ENCODE results near the gene IPCEF1. TPM values are rescaled to one million over a fixed set of nuclear protein-coding genes. Genes with fewer than 3 reads are reported as not detected.
"Not testable (repeated sequence)": the region's sequence is repeated elsewhere in the genome, so short reads cannot be mapped to it uniquely, and the experiment has no call there.

Gene IPCEF1
- total RNA-seq, 2 experiments from 2014 or later = 17.3 to 18.8 TPM

GRCh38 chr6:154223296-154223695 is 133.3 kb downstream of the IPCEF1 start:
- no peak for ATAC-seq
- CTCF ChIA-PET = interaction anchor here (1.2 kb wide), 1 partner anchor 53 kb away, joined by 3 read pairs; no protein-coding TSS in a partner anchor
- Mint-ChIP-seq H3K36me3 (peaks cover 37% of the 10 kb centered on the region), H3K4me1 (peaks cover 17% of the 10 kb centered on the region), H3K4me3 (no peak overlapping the region), H3K27ac (no peak overlapping the region), H3K9me3 (ENCODE audit: low read depth) (no peaks in the 10 kb centered on the region), H3K27me3 (no peaks in the 10 kb centered on the region)
- no peak for DNase-seq

GRCh38 chr6:154222716-154223115 is 133.9 kb downstream of the IPCEF1 start:
- H3K9me3 Mint-ChIP-seq (ENCODE audit: low read depth) = no peaks in the 10 kb centered on the region
- H3K27ac Mint-ChIP-seq = no peak overlapping the region
- H3K4me3 Mint-ChIP-seq = no peak overlapping the region
- H3K4me1 Mint-ChIP-seq = peaks cover 16% of the 10 kb centered on the region
- H3K36me3 Mint-ChIP-seq = peaks cover 39% of the 10 kb centered on the region
- no peaks in the 10 kb centered on the region for H3K27me3 Mint-ChIP-seq
- no peak for ATAC-seq
- DNase-seq = no peak
- CTCF ChIA-PET = interaction anchor here (1.2 kb wide), 1 partner anchor 54 kb away, joined by 3 read pairs; no protein-coding TSS in a partner anchor

GRCh38 chr6:154219250-154219649 is 137.4 kb downstream of the IPCEF1 start:
- CTCF ChIA-PET = no interaction called here
- H3K27me3 Mint-ChIP-seq = no peaks in the 10 kb centered on the region
- ATAC-seq (no peak), DNase-seq (no peak)
- H3K9me3 Mint-ChIP-seq (ENCODE audit: low read depth) = no peaks in the 10 kb centered on the region
- H3K27ac Mint-ChIP-seq = no peak overlapping the region
- no peak overlapping the region for H3K4me3 Mint-ChIP-seq
- peaks cover 6% of the 10 kb centered on the region for H3K4me1 Mint-ChIP-seq
- peaks cover 33% of the 10 kb centered on the region for H3K36me3 Mint-ChIP-seq

GRCh38 chr6:154218787-154219186 is 137.8 kb downstream of the IPCEF1 start:
- H3K27me3 Mint-ChIP-seq = no peaks in the 10 kb centered on the region
- no peak for ATAC-seq
- H3K4me1 Mint-ChIP-seq = peaks cover 6% of the 10 kb centered on the region
- H3K27ac Mint-ChIP-seq = no peak overlapping the region
- no peaks in the 10 kb centered on the region for H3K9me3 Mint-ChIP-seq (ENCODE audit: low read depth)
- CTCF ChIA-PET = no interaction called here
- no peak overlapping the region for H3K4me3 Mint-ChIP-seq
- DNase-seq = no peak
- H3K36me3 Mint-ChIP-seq = peaks cover 33% of the 10 kb centered on the region

- H3K4me1 Mint-ChIP-seq = peaks cover 6% of the 10 kb centered on the region
Observed at GRCh38 chr6:154218301-154218700, 138.3 kb downstream of the IPCEF1 start.

GRCh38 chr6:154213782-154214181 is 142.8 kb downstream of the IPCEF1 start:
- ATAC-seq (no peak), DNase-seq (no peak)
- peaks cover under 1% of the 10 kb centered on the region for H3K4me1 Mint-ChIP-seq
- no peaks in the 10 kb centered on the region for H3K27me3 Mint-ChIP-seq
- peaks cover 32% of the 10 kb centered on the region for H3K36me3 Mint-ChIP-seq
- no peak overlapping the region for H3K27ac Mint-ChIP-seq
- H3K9me3 Mint-ChIP-seq (ENCODE audit: low read depth) = no peaks in the 10 kb centered on the region
- CTCF ChIA-PET = interaction anchor here (1.0 kb wide), 1 partner anchor 63 kb away, joined by 3 read pairs; no protein-coding TSS in a partner anchor
- no peak overlapping the region for H3K4me3 Mint-ChIP-seq

More at GRCh38 chr6:154218301-154218700, 138.3 kb downstream of the IPCEF1 start:
- Mint-ChIP-seq H3K27me3 (no peaks in the 10 kb centered on the region), H3K27ac (no peak overlapping the region), H3K4me3 (no peak overlapping the region), H3K36me3 (peaks cover 34% of the 10 kb centered on the region), H3K9me3 (ENCODE audit: low read depth) (no peaks in the 10 kb centered on the region)
- CTCF ChIA-PET = interaction anchor here (1.1 kb wide), 1 partner anchor 57 kb away, joined by 3 read pairs; no protein-coding TSS in a partner anchor
- no peak for DNase-seq
- no peak for ATAC-seq

- Mint-ChIP-seq H3K36me3 (peaks cover 46% of the 10 kb centered on the region), H3K9me3 (ENCODE audit: low read depth) (no peaks in the 10 kb centered on the region), H3K4me3 (no peak overlapping the region), H3K27me3 (no peaks in the 10 kb centered on the region), H3K27ac (no peak overlapping the region), H3K4me1 (peaks cover 2% of the 10 kb centered on the region)
- ATAC-seq = no peak
- CTCF ChIA-PET = no interaction called here
- DNase-seq = no peak
Observed at GRCh38 chr6:154210678-154211077, 145.9 kb downstream of the IPCEF1 start.

GRCh38 chr6:154209555-154209954 is 147.0 kb downstream of the IPCEF1 start:
- no peak for ATAC-seq
- no peaks in the 10 kb centered on the region for H3K27me3 Mint-ChIP-seq
- H3K9me3 Mint-ChIP-seq (ENCODE audit: low read depth) = no peaks in the 10 kb centered on the region
- H3K4me3 Mint-ChIP-seq = no peak overlapping the region
- peaks cover 2% of the 10 kb centered on the region for H3K4me1 Mint-ChIP-seq
- no peak overlapping the region for H3K27ac Mint-ChIP-seq
- CTCF ChIA-PET = no interaction called here
- DNase-seq = no peak
- peaks cover 51% of the 10 kb centered on the region for H3K36me3 Mint-ChIP-seq

GRCh38 chr6:154206996-154207395 is 149.6 kb downstream of the IPCEF1 start:
- Mint-ChIP-seq H3K9me3 (ENCODE audit: low read depth) (no peaks in the 10 kb centered on the region), H3K4me3 (no peak overlapping the region), H3K27me3 (no peaks in the 10 kb centered on the region), H3K27ac (no peak overlapping the region), H3K36me3 (peaks cover 51% of the 10 kb centered on the region), H3K4me1 (peaks cover 2% of the 10 kb centered on the region)
- ATAC-seq (no peak), DNase-seq (no peak)
- CTCF ChIA-PET = interaction anchor here (3.0 kb wide), 1 partner anchor 70 kb away, joined by 8 read pairs; no protein-coding TSS in a partner anchor

GRCh38 chr6:154206141-154206540 is 150.5 kb downstream of the IPCEF1 start:
- H3K4me3 Mint-ChIP-seq = no peak overlapping the region
- H3K36me3 Mint-ChIP-seq = peaks cover 54% of the 10 kb centered on the region
- no peaks in the 10 kb centered on the region for H3K27me3 Mint-ChIP-seq
- no peak overlapping the region for H3K27ac Mint-ChIP-seq
- DNase-seq (no peak), ATAC-seq (no peak)
- H3K9me3 Mint-ChIP-seq (ENCODE audit: low read depth) = no peaks in the 10 kb centered on the region
- H3K4me1 Mint-ChIP-seq = peaks cover 2% of the 10 kb centered on the region
- CTCF ChIA-PET = interaction anchor here (3.0 kb wide), 1 partner anchor 71 kb away, joined by 8 read pairs; no protein-coding TSS in a partner anchor

GRCh38 chr6:154202958-154203357 is 153.6 kb downstream of the IPCEF1 start:
- Mint-ChIP-seq H3K27me3 (no peaks in the 10 kb centered on the region), H3K4me1 (peaks cover 2% of the 10 kb centered on the region), H3K4me3 (no peak overlapping the region), H3K9me3 (ENCODE audit: low read depth) (no peaks in the 10 kb centered on the region), H3K36me3 (peaks cover 58% of the 10 kb centered on the region), H3K27ac (no peak overlapping the region)
- no peak for DNase-seq
- CTCF ChIA-PET = no interaction called here
- ATAC-seq = no peak

- CTCF ChIA-PET = no interaction called here
- ATAC-seq = no peak
Observed at GRCh38 chr6:154202339-154202738, 154.3 kb downstream of the IPCEF1 start.

GRCh38 chr6:154201688-154202087 is 154.9 kb downstream of the IPCEF1 start:
- H3K27me3 Mint-ChIP-seq; DNase-seq; CTCF ChIA-PET; H3K9me3 Mint-ChIP-seq (ENCODE audit: low read depth); H3K4me3 Mint-ChIP-seq; ATAC-seq; H3K27ac Mint-ChIP-seq: not testable (repeated sequence)
- peaks cover 52% of the 10 kb centered on the region for H3K36me3 Mint-ChIP-seq
- H3K4me1 Mint-ChIP-seq = peaks cover 13% of the 10 kb centered on the region

More at GRCh38 chr6:154202339-154202738, 154.3 kb downstream of the IPCEF1 start:
- DNase-seq = no peak
- H3K4me1 Mint-ChIP-seq = peaks cover 7% of the 10 kb centered on the region
- H3K9me3 Mint-ChIP-seq (ENCODE audit: low read depth) = no peaks in the 10 kb centered on the region
- no peak overlapping the region for H3K4me3 Mint-ChIP-seq
- peaks cover 55% of the 10 kb centered on the region for H3K36me3 Mint-ChIP-seq
- H3K27me3 Mint-ChIP-seq = no peaks in the 10 kb centered on the region
- no peak overlapping the region for H3K27ac Mint-ChIP-seq

GRCh38 chr6:154197196-154197860 is 159.3 kb downstream of the IPCEF1 start:
- Mint-ChIP-seq H3K27ac (no peak overlapping the region), H3K4me3 (no peak overlapping the region), H3K4me1 (peaks cover 13% of the 10 kb centered on the region), H3K9me3 (ENCODE audit: low read depth) (peaks cover 2% of the 10 kb centered on the region), H3K36me3 (peaks cover 35% of the 10 kb centered on the region), H3K27me3 (no peaks in the 10 kb centered on the region)
- CTCF ChIA-PET = interaction anchor here (1.3 to 1.9 kb wide), 3 partner anchors 11 to 80 kb away, joined by 3 to 7 read pairs (median 5); no protein-coding TSS in a partner anchor
- ATAC-seq = no peak
- DNase-seq = no peak
